HepG2 (cell line): ENCODE measurements around the gene TPX2. TPM values are rescaled to one million over a fixed set of nuclear protein-coding genes. Genes with fewer than 3 reads are reported as not detected.

Source experiments
- BRD4 ChIP-seq: sonication (generic); formaldehyde crosslinking; IDR thresholded peaks from 2 replicates; pipeline ENCODE4 v1.4.0; 2020; ENCODE audit warnings: missing genetic modification reagents
- CBX2 ChIP-seq, 2 experiments: fragments of 200-600 bp in 1 of 2; sonication (generic); formaldehyde crosslinking in 1 of 2; IDR thresholded peaks; 2 replicates each; pipeline versions ENCODE4 v1.7.0 to v1.8.1; 2018 to 2022; ENCODE audit warnings: low read depth in 2 of 2, low read length in 1 of 2, mild to moderate bottlenecking in 1 of 2, missing genetic modification reagents in 1 of 2
- FOSL2 ChIP-seq: sonication (generic); formaldehyde crosslinking; IDR thresholded peaks from 2 replicates; pipeline ENCODE4 v1.4.0; 2020; ENCODE audit warnings: missing genetic modification reagents
- HOXA7 ChIP-seq: sonication (generic); formaldehyde crosslinking; IDR thresholded peaks from 2 replicates; pipeline ENCODE4 v1.8.1; 2022; ENCODE audit warnings: mild to moderate bottlenecking, missing genetic modification reagents, moderate library complexity
- PRDM4 ChIP-seq: sonication (generic); formaldehyde crosslinking; IDR thresholded peaks from 2 replicates; pipeline ENCODE4 v1.9.0; 2021; ENCODE audit warnings: missing genetic modification reagents, borderline replicate concordance
- RXRA ChIP-seq: sonication (generic); formaldehyde crosslinking; IDR thresholded peaks from 2 replicates; pipeline ENCODE4 v1.5.1; 2020; ENCODE audit warnings: missing genetic modification reagents
- SALL2 ChIP-seq: sonication (generic); formaldehyde crosslinking; IDR thresholded peaks from 2 replicates; pipeline ENCODE4 v1.8.1; 2023; ENCODE audit warnings: mild to moderate bottlenecking, missing genetic modification reagents, inconsistent platforms
- SOX5 ChIP-seq: IDR thresholded peaks from 2 replicates; pipeline ENCODE4 v1.6.1; 2016; ENCODE audit warnings: borderline replicate concordance
- STAT5B ChIP-seq: sonication (generic); formaldehyde crosslinking; IDR thresholded peaks from 2 replicates; pipeline ENCODE4 v1.4.0; 2020; ENCODE audit warnings: missing genetic modification reagents
- TEF ChIP-seq: sonication (generic); formaldehyde crosslinking; IDR thresholded peaks from 2 replicates; pipeline ENCODE4 v1.5.0; 2020; ENCODE audit warnings: missing genetic modification reagents
- TFE3 ChIP-seq: IDR thresholded peaks from 2 replicates; pipeline ENCODE4 v1.6.1; 2016
- TRIM24 ChIP-seq: sonication (generic); formaldehyde crosslinking; IDR thresholded peaks from 2 replicates; pipeline ENCODE4 v1.8.0; 2022; ENCODE audit warnings: mild to moderate bottlenecking, missing genetic modification reagents
- ZFP37 ChIP-seq: sonication (generic); formaldehyde crosslinking; IDR thresholded peaks from 2 replicates; pipeline ENCODE4 v1.4.0; 2020; ENCODE audit warnings: missing genetic modification reagents, borderline replicate concordance
- ZNF143 ChIP-seq: sonication (generic); formaldehyde crosslinking; IDR thresholded peaks from 2 replicates; pipeline ENCODE4 v1.4.0; 2020; ENCODE audit warnings: missing genetic modification reagents
- ZNF232 ChIP-seq: sonication (generic); formaldehyde crosslinking; IDR thresholded peaks from 2 replicates; pipeline ENCODE4 v1.4.0; 2020; ENCODE audit warnings: missing genetic modification reagents, borderline replicate concordance
- ZNF382 ChIP-seq: sonication (generic); formaldehyde crosslinking; IDR thresholded peaks from 2 replicates; pipeline ENCODE4 v1.5.0; 2020; ENCODE audit warnings: missing genetic modification reagents, mild to moderate bottlenecking, borderline replicate concordance
- ZNF383 ChIP-seq: sonication (generic); formaldehyde crosslinking; IDR thresholded peaks from 2 replicates; pipeline ENCODE4 v1.4.0; 2020; ENCODE audit warnings: missing genetic modification reagents, mild to moderate bottlenecking, borderline replicate concordance
- ZNF547 ChIP-seq: sonication (generic); formaldehyde crosslinking; IDR thresholded peaks from 2 replicates; pipeline ENCODE4 v1.5.1; 2020; ENCODE audit warnings: mild to moderate bottlenecking, missing genetic modification reagents
- ZNF567 ChIP-seq: sonication (generic); formaldehyde crosslinking; IDR thresholded peaks from 2 replicates; pipeline ENCODE4 v1.8.1; 2023; ENCODE audit warnings: mild to moderate bottlenecking, missing genetic modification reagents, borderline replicate concordance
- ZNF660 ChIP-seq: sonication (generic); formaldehyde crosslinking; IDR thresholded peaks from 2 replicates; pipeline ENCODE4 v1.5.1; 2020; ENCODE audit warnings: mild to moderate bottlenecking, low read depth, missing genetic modification reagents, borderline replicate concordance
- ZNF7 ChIP-seq: IDR thresholded peaks from 2 replicates; pipeline ENCODE4 v1.6.1; 2016; ENCODE audit warnings: missing biosample characterization, missing genetic modification reagents
- ZNF776 ChIP-seq: sonication (generic); formaldehyde crosslinking; IDR thresholded peaks from 2 replicates; pipeline ENCODE4 v1.4.0; 2020; ENCODE audit warnings: mild to moderate bottlenecking, missing genetic modification reagents
- ZNF878 ChIP-seq: sonication (generic); formaldehyde crosslinking; IDR thresholded peaks from 2 replicates; pipeline ENCODE4 v1.8.1; 2023; ENCODE audit warnings: mild to moderate bottlenecking, missing genetic modification reagents, moderate library complexity
- polyA plus RNA-seq, 8 experiments: library from polyadenylated mRNA; depleted of rRNA in 3 of 8; stranded (reverse) in 7 of 8; unstranded in 1 of 8; fragments of >200 nt; fragmentation: Illumina TruSeq in 4 of 8; extraction: Trizol in 4 of 8; gene quantifications; 2 replicates each; pipeline versions ENCODE4 v1.2.1 to v1.2.3, GENCODE V29; 2011 to 2016; ENCODE audit warnings: low read depth in 4 of 8, missing spikeins in 1 of 8, mixed read lengths in 1 of 8; ENCODE audit not compliant: insufficient read depth in 1 of 8
- total RNA-seq, 5 experiments: library from RNA; depleted of rRNA; stranded (reverse); fragments of >200 nt; fragmentation: Illumina TruSeq; extraction: Trizol; gene quantifications; 2 replicates each; pipeline ENCODE4 v1.2.3, GENCODE V29; 2016; ENCODE audit warnings: low read depth in 1 of 5

The TPX2 gene
- total and polyA plus RNA-seq, 2 of the 13 experiments (the other 11 are each of a cell fraction or from before 2014, with no cell fraction given) = 34.3 to 124 TPM

GRCh38 chr20:31722257-31723068, 16.6 kb upstream of the TPX2 start, which contains the start of gene BCL2L1 (continued):
- TF ChIP-seq TFE3 (CRISPR knock-in tag) (peak; percentile 12; the same call in 1 of the 2 replicates), SALL2 (CRISPR knock-in tag) (0 out of 2 replicates have a peak, but pooled peaks have one; percentile 3), STAT5B (CRISPR knock-in tag) (no peak; the same call in 1 of the 2 replicates), TRIM24 (no peak), SOX5 (CRISPR knock-in tag) (peak; percentile 7; the same call in 1 of the 2 replicates), ZNF382 (CRISPR knock-in tag) (no peak), ZNF143 (CRISPR knock-in tag) (0 out of 2 replicates have a peak, but pooled peaks have one; percentile 7), ZNF567 (CRISPR knock-in tag) (no peak), BRD4 (CRISPR knock-in tag) (0 out of 2 replicates have a peak, but pooled peaks have one; percentile 24), RXRA (CRISPR knock-in tag) (no peak), ZNF660 (CRISPR knock-in tag) (no peak), ZNF7 (CRISPR knock-in tag) (0 out of 2 replicates have a peak, but pooled peaks have one; percentile 24), HOXA7 (CRISPR knock-in tag) (no peak), FOSL2 (no peak; the same call in 1 of the 2 replicates), TEF (no peak), ZNF232 (CRISPR knock-in tag) (no peak), PRDM4 (CRISPR knock-in tag) (no peak), CBX2 (IDR thresholded peaks at IDR 0.05; ENCODE audit: low read depth, low read length) (no peak), CBX2 (CRISPR knock-in tag; IDR thresholded peaks at IDR 0.05; ENCODE audit: low read depth) (no peak), ZNF878 (peak; percentile 14; the same call in 1 of the 2 replicates), ZNF383 (CRISPR knock-in tag) (no peak), ZFP37 (CRISPR knock-in tag) (no peak; the same call in 1 of the 2 replicates), ZNF776 (CRISPR knock-in tag) (no peak; the same call in 1 of the 2 replicates), ZNF547 (no peak)
